Activated naive CD8-positive, alpha-beta T cell treated with anti-CD3 and anti-CD28 coated beads, Interleukin-2, amount 50 U/mL, for 24 hours (primary cell): ENCODE data around the gene CTAG1A.
A peak's percentile ranks its signal among the peaks of the same experiment; 100 is the strongest.
"Not testable (repeated sequence)": the region's sequence is repeated elsewhere in the genome, so short reads cannot be mapped to it uniquely, and the experiment has no call there.

ENCODE experiments used
- ATAC-seq: fragments of 150-1000 bp; cut with Tn5 transposase; one replicate; pipeline ENCODE4 v1.10.0; 2021
- DNase-seq: peaks from one replicate; pipeline ENCODE4 v3.0.0; 2021
- H3K27ac Mint-ChIP-seq: one replicate; pipeline ENCODE4 v1.8.0; 2021; ENCODE audit warnings: mild to moderate bottlenecking, mixed read lengths
- H3K27me3 Mint-ChIP-seq: one replicate; pipeline ENCODE4 v1.8.0; 2021; ENCODE audit warnings: mixed read lengths
- H3K36me3 Mint-ChIP-seq: one replicate; pipeline ENCODE4 v1.8.0; 2021; ENCODE audit warnings: low read depth, mixed read lengths
- H3K4me1 Mint-ChIP-seq: one replicate; pipeline ENCODE4 v1.8.0; 2021; ENCODE audit warnings: mixed read lengths
- H3K4me3 Mint-ChIP-seq: one replicate; pipeline ENCODE4 v1.8.0; 2021; ENCODE audit warnings: mild to moderate bottlenecking, moderate library complexity, mixed read lengths
- H3K9me3 Mint-ChIP-seq: one replicate; pipeline ENCODE4 v1.8.0; 2021; ENCODE audit warnings: mixed read lengths

Gene CTAG1A

DNA sequence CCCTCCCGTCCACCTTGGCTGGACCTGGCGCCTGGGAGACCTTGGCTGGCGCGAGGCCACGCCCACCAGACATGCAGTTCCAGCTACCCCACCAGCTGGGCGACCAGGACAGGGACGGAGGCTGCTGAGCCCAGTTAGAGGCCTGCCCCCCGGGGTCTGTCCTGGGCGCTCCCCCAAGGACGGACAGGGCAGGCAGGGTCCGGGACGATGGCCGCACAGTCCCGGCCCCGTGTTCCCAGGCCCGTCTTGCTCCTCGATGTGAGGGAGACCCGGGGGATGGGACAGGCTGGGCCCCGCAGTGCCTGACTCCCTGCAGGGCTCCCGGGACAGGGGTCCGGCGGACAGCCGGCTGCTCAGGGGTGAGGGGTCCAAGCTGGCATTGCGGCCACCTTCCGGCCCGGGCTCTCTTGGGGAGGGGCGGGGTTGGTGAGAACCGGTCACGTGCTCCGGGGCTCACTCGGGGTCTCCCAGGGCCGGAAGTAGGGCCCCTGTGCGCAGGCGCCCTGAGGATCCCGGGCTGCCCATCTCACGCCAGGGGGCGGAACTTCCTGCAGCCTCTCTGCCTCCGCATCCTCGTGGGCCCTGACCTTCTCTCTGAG lies at the start of gene CTAG1A:
Gene CTAG1A, plus strand, starts transcription at position 549 of the 599 bp plus-strand sequence. CDS start 74 bp downstream, outside the sequence.
- not testable (repeated sequence) for H3K4me3 Mint-ChIP-seq, H3K36me3 Mint-ChIP-seq, ATAC-seq, H3K27ac Mint-ChIP-seq, H3K4me1 Mint-ChIP-seq, H3K27me3 Mint-ChIP-seq, H3K9me3 Mint-ChIP-seq, DNase-seq

GRCh38 chrX:154535892-154536291 lies 49.0 kb upstream of the CTAG1A start:
- Mint-ChIP-seq H3K4me1 (peaks cover 17% of the 10 kb centered on the region), H3K27me3 (no peaks in the 10 kb centered on the region), H3K27ac (no peak overlapping the region), H3K4me3 (no peak overlapping the region), H3K9me3 (no peaks in the 10 kb centered on the region), H3K36me3 (peaks cover 9% of the 10 kb centered on the region)
- no peak for ATAC-seq
- DNase-seq: no peak

DNA sequence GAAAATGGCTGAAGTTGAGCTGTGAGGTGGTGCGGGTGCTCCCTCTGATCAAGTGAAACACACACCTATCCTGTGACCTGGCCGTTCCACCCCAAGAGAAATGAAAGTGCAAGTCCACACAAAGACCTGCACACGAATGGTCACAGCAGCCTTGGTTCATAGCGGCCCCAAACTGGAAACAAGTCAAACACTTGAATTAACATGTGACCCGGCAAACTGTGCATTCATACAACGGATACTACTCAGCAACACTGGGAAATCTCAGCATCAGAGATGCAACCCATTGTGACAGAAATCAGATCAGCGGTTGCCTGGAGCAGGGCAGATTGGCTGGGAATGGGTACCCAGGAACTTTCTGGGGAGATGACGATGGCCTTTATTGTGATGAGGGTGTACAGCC lies 45.9 kb upstream of the CTAG1A start:
- no peaks in the 10 kb centered on the region for H3K27me3 Mint-ChIP-seq
- peaks cover 44% of the 10 kb centered on the region for H3K4me1 Mint-ChIP-seq

GRCh38 chrX:154540365-154540764 lies 44.6 kb upstream of the CTAG1A start:
- H3K9me3 Mint-ChIP-seq, ATAC-seq, H3K4me3 Mint-ChIP-seq, DNase-seq, H3K27me3 Mint-ChIP-seq, H3K27ac Mint-ChIP-seq: not testable (repeated sequence)
- H3K4me1 Mint-ChIP-seq: peaks cover 51% of the 10 kb centered on the region
- peaks cover 16% of the 10 kb centered on the region for H3K36me3 Mint-ChIP-seq

More for the DNA sequence above, 45.9 kb upstream of the CTAG1A start:
- no peak overlapping the region for H3K4me3 Mint-ChIP-seq
- DNase-seq (no peak), ATAC-seq (no peak)
- H3K27ac Mint-ChIP-seq: peak overlapping the region; percentile 54
- peaks cover 8% of the 10 kb centered on the region for H3K36me3 Mint-ChIP-seq
- no peaks in the 10 kb centered on the region for H3K9me3 Mint-ChIP-seq

GRCh38 chrX:154540897-154541535 lies 43.9 kb upstream of the CTAG1A start:
- H3K4me3 Mint-ChIP-seq: no peak overlapping the region
- ATAC-seq (no peak), DNase-seq (no peak)
- H3K4me1 Mint-ChIP-seq: peaks cover 57% of the 10 kb centered on the region
- H3K27ac Mint-ChIP-seq: peak overlapping the region; percentile 96
- peaks cover 15% of the 10 kb centered on the region for H3K36me3 Mint-ChIP-seq
- no peaks in the 10 kb centered on the region for H3K27me3 Mint-ChIP-seq
- H3K9me3 Mint-ChIP-seq: no peaks in the 10 kb centered on the region

DNA sequence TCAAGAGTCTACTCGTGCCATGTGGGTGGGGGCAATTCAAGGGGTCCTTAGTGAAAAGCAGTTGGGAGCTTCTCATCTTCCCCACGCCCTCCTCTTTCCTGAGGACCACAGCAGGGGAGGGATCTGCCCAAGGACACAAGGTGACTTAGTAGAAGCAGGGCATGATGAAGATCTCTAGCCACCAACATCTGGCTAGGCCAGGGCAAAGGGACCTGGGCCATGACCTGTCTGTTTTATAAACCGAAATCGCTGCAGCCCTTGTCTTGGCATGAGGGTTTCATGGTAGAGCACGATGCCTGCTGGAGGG lies 43.4 kb upstream of the CTAG1A start:
- no peak for ATAC-seq
- H3K27me3 Mint-ChIP-seq: no peaks in the 10 kb centered on the region

DNA sequence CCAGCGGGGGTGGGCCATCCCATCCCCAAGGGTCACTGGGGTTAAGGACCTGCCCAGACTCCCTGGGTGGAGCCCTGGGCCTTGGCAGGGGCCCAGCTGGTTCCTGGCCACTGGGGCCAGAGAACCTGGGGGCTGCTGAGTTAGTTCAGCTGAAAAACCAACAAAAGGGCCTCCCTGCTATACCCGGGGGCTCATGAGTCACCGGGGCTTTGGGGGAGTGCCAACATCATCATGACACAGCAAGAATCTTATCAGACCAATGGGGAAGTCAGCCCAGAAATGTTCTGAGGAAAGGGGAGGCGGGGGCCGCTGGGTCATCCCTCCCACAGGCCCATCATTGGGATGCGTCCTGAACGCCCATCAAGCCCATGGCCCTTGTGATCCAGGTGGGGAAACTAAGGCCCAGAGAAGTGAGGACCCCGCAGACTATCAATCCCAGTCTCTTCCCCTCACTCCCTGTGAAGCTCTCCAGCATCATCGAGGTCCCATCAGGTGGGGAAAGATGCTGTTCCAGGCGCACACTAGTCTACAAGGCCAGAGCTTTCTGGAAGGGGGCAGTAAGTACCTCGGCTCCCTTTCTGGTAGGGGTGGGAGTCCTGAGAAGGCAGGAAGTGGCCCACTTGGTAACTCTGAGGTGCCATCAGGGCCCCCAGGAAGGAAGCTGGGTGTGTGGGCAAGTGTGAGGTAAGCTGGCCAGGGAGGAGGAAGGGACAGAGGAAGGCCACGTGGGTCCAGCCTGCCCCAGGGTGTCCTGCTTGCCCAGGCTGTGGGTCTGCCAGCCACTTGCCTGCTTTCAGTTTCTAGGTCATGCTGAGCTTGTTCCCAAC lies 42.8 kb upstream of the CTAG1A start:
- Mint-ChIP-seq H3K36me3 (peaks cover 17% of the 10 kb centered on the region), H3K4me1 (peaks cover 60% of the 10 kb centered on the region), H3K27me3 (no peaks in the 10 kb centered on the region), H3K4me3 (peak overlapping the region; percentile 84), H3K27ac (peak overlapping the region; percentile 96), H3K9me3 (no peaks in the 10 kb centered on the region)
- DNase-seq: peak; percentile 55
- ATAC-seq: peak; percentile 48

More for the DNA sequence above, 43.4 kb upstream of the CTAG1A start:
- peak overlapping the region; percentile 96 for H3K27ac Mint-ChIP-seq
- H3K9me3 Mint-ChIP-seq: no peaks in the 10 kb centered on the region
- H3K4me3 Mint-ChIP-seq: no peak overlapping the region
- H3K36me3 Mint-ChIP-seq: peaks cover 17% of the 10 kb centered on the region
- no peak for DNase-seq
- peaks cover 60% of the 10 kb centered on the region for H3K4me1 Mint-ChIP-seq

DNA sequence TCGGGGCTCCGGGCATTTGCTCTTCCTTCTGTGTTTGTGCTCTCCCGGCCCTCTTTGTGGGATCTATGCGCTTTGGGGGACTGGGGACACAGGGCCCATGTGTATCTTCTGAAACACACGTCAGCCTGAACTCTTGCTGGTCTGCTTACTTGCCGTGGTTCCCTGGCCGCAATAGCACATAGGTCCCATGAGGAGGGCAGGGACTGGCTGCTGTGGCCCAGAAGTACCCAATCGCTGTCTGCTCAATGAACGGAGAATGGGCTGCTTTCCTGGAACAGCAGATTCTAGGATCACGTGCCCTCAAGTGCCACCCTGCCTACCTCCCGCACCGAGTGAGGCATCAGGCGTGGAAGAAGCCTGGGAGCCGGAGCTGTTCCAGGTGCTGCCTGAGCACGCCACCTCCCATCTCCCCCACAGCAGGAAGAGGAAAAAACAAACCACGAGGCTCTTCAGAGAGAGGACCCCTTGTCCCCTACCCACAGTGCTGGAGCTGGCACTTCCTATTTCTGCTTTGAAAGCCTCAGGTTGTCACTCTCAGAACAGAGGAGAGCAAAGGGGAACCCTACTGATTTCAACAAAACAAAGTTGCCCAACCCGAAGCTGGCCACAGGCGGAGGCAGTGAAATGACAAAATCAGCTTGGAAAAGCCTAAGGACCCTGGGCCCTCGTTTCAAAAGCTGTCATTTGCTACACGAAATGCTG lies 42.1 kb upstream of the CTAG1A start:
- Mint-ChIP-seq H3K27me3 (no peaks in the 10 kb centered on the region), H3K27ac (peak overlapping the region; percentile 96), H3K4me1 (peaks cover 56% of the 10 kb centered on the region), H3K9me3 (no peaks in the 10 kb centered on the region), H3K36me3 (peaks cover 18% of the 10 kb centered on the region), H3K4me3 (peak overlapping the region; percentile 84)
- peak; percentile 27 for ATAC-seq
- peak; percentile 50 for DNase-seq

- Mint-ChIP-seq H3K4me3 (peak overlapping the region; percentile 79), H3K4me1 (peaks cover 71% of the 10 kb centered on the region), H3K36me3 (peaks cover 22% of the 10 kb centered on the region), H3K27ac (peak overlapping the region; percentile 34), H3K9me3 (no peaks in the 10 kb centered on the region), H3K27me3 (no peaks in the 10 kb centered on the region)
- ATAC-seq (no peak), DNase-seq (no peak)
Measured at GRCh38 chrX:154545673-154546274, 39.2 kb upstream of the CTAG1A start.

GRCh38 chrX:154546354-154547244 lies 38.3 kb upstream of the CTAG1A start, which contains the start of gene G6PD:
Gene G6PD, minus strand, starts transcription at chrX:154546846. Its CDS starts 691 bp downstream, at chrX:154546155.
- DNase-seq (peak; percentile 77), ATAC-seq (peak; percentile 27)
- H3K27ac Mint-ChIP-seq: peak within 1 kb of the TSS; percentile 93
- peak within 1 kb of the TSS; percentile 93 for H3K4me3 Mint-ChIP-seq
- no peaks in the 10 kb centered on the region for H3K9me3 Mint-ChIP-seq
- peaks cover 20% of the 10 kb centered on the region for H3K36me3 Mint-ChIP-seq
- no peaks in the 10 kb centered on the region for H3K27me3 Mint-ChIP-seq
- peaks cover 68% of the 10 kb centered on the region for H3K4me1 Mint-ChIP-seq

GRCh38 chrX:154547245-154548027 lies 37.5 kb upstream of the CTAG1A start, which contains the start of gene IKBKG:
Gene IKBKG, plus strand, starts transcription at chrX:154547620. Its CDS starts 4,383 bp downstream, at chrX:154552003.
- Mint-ChIP-seq H3K27me3 (no peaks in the 10 kb centered on the region), H3K4me1 (peaks cover 65% of the 10 kb centered on the region), H3K36me3 (peaks cover 20% of the 10 kb centered on the region), H3K9me3 (no peaks in the 10 kb centered on the region), H3K4me3 (peak within 1 kb of the TSS; percentile 93), H3K27ac (peak within 1 kb of the TSS; percentile 93)
- DNase-seq: peak; percentile 87
- ATAC-seq: peak; percentile 81

DNA sequence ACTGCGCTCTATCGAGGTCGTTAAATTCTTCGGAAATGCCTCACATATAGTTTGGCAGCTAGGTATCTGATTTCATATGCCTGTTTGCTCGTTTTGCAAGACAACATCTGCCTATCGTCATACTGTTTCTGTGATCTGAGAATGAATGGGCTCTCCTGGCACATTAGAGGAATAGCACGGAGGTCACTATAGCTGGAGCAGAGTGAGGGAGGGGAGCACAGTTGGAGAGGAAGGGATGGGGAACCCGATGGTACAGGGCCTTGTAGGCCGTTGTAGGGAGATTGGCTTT lies 37.0 kb upstream of the CTAG1A start:
- ATAC-seq (no peak), DNase-seq (no peak)
- H3K27me3 Mint-ChIP-seq: no peaks in the 10 kb centered on the region
- peaks cover 60% of the 10 kb centered on the region for H3K4me1 Mint-ChIP-seq
- peaks cover 21% of the 10 kb centered on the region for H3K36me3 Mint-ChIP-seq
- peak overlapping the region; percentile 93 for H3K27ac Mint-ChIP-seq
- peak overlapping the region; percentile 93 for H3K4me3 Mint-ChIP-seq
- H3K9me3 Mint-ChIP-seq: no peaks in the 10 kb centered on the region

DNA sequence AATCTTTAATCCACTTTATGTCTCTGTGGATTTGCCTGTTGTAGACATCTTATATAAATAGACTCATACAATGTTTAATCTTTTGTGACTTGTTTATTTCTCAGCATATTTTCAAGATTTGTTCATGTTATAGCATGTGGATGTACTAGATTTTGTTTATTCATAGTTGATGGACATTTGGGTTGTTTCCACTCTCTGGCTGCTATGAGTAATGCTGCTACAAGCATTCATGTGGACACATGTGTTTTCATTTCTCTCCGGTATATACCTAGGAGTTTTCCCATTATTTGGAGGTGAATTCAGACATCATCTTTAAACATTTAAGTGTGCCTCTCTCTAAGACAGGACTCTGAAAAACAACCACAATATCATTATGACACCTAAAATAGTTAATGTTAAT lies 35.2 kb upstream of the CTAG1A start:
- Mint-ChIP-seq H3K36me3 (peaks cover 23% of the 10 kb centered on the region), H3K9me3 (no peaks in the 10 kb centered on the region), H3K27ac (peak overlapping the region; percentile 78), H3K4me3 (peak overlapping the region; percentile 58), H3K4me1 (peaks cover 50% of the 10 kb centered on the region), H3K27me3 (no peaks in the 10 kb centered on the region)
- DNase-seq (no peak), ATAC-seq (no peak)
